MCF 10A (cell line): ENCODE measurements around the gene NAA60. TPM values are rescaled to one million over a fixed set of nuclear protein-coding genes. Genes with fewer than 3 reads are reported as not detected.
A peak's percentile ranks its signal among the peaks of the same experiment; 100 is the strongest.

Experiments used
- BruUV-seq: library from RNA; stranded (reverse); fragments of 400-500 nt; replicated peaks from 2 replicates; lab custom pipeline; 2021; lab: Mats Ljungman, UMichigan
- CTCF ChIA-PET: fragments of 300-600 bp; sonication (Branson Sonifier 250); formaldehyde crosslinking; extraction: SDS; loops from one replicate; lab custom pipeline; 2021; ENCODE audit warnings: antibody characterized with exemption, inconsistent platforms; lab: Yijun Ruan, JAX
- POLR2A ChIA-PET: fragments of 300-600, 350-650 bp; sonication (Branson Sonifier 250); formaldehyde crosslinking; extraction: SDS; loops from one replicate; lab custom pipeline; 2020; ENCODE audit warnings: antibody characterized with exemption, inconsistent platforms; lab: Yijun Ruan, JAX
- DNase-seq: peaks from one replicate; pipeline ENCODE4 v3.0.0-alpha.2; 2018; ENCODE audit not compliant: unreplicated experiment
- H3K27ac Mint-ChIP-seq: one replicate; pipeline ENCODE4 v1.8.0; 2022; ENCODE audit warnings: mild to moderate bottlenecking, low read depth, mixed read lengths; ENCODE audit not compliant: unreplicated experiment
- H3K27me3 Mint-ChIP-seq: one replicate; pipeline ENCODE4 v1.8.0; 2022; ENCODE audit warnings: mixed read lengths; ENCODE audit not compliant: insufficient read depth, unreplicated experiment
- H3K36me3 Mint-ChIP-seq: one replicate; pipeline ENCODE4 v1.8.0; 2022; ENCODE audit warnings: mild to moderate bottlenecking, moderate library complexity, mixed read lengths; ENCODE audit not compliant: insufficient read depth, unreplicated experiment
- H3K4me1 Mint-ChIP-seq: one replicate; pipeline ENCODE4 v1.8.0; 2022; ENCODE audit warnings: mixed read lengths; ENCODE audit not compliant: insufficient read depth, unreplicated experiment
- H3K4me3 Mint-ChIP-seq: one replicate; pipeline ENCODE4 v1.8.0; 2022; ENCODE audit warnings: mild to moderate bottlenecking, moderate library complexity, mixed read lengths; ENCODE audit not compliant: unreplicated experiment
- H3K9me3 Mint-ChIP-seq: one replicate; pipeline ENCODE4 v1.8.0; 2022; ENCODE audit warnings: mixed read lengths; ENCODE audit not compliant: unreplicated experiment
- intact Hi-C: fragments of 100-400 bp; cut with micrococcal nuclease; formaldehyde crosslinking; loops from 2 replicates; pipeline ENCODE4 v1.14.1; 2022
- total RNA-seq: library from RNA; stranded (reverse); gene quantifications from 2 replicates; pipeline ENCODE4 v1.2.3, GENCODE V29; 2022
- TF ChIP-seq, protein P1 (sequence below): fragments of 200-600 bp; IDR thresholded peaks from one replicate; pipeline ENCODE4 v1.8.0; 2022; ENCODE audit warnings: antibody characterized with exemption, mild to moderate bottlenecking; ENCODE audit not compliant: unreplicated experiment

NAA60 gene
- total RNA-seq, 1 experiment from 2014 or later = 38.6 TPM

DNA sequence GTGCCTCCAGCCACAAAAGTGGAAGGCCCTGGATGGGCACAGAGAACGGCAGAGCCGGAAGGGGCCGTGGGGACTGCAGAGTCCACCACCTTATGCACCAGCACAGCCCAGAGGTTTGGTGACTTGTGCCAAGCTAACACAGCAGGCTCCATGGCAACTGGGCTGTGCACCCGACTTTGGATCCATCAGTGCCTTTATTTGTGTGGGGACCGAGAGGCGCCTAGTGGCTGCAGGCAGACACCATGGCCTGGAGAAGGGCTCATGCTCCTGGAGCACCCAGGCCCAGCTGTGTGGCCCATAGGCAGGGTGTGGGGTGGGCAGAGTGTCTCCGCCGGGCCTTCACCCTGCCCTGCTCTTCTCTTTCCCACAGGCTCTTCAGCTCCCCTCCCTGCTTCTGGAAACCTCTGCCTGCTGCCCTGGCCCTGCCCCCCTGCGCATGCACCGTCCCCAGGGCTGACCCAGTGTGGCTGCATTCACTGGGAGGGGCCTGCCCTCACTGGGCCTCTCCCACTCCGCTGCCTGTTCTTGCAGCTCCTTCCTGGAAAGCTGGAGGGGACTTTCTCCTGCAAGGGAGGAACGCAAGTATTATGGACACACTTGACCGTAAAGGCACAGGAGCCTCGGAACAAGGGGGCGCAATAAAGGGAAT, 41.7 kb downstream of the NAA60 start:
- BruUV-seq = no TSS peak

DNA sequence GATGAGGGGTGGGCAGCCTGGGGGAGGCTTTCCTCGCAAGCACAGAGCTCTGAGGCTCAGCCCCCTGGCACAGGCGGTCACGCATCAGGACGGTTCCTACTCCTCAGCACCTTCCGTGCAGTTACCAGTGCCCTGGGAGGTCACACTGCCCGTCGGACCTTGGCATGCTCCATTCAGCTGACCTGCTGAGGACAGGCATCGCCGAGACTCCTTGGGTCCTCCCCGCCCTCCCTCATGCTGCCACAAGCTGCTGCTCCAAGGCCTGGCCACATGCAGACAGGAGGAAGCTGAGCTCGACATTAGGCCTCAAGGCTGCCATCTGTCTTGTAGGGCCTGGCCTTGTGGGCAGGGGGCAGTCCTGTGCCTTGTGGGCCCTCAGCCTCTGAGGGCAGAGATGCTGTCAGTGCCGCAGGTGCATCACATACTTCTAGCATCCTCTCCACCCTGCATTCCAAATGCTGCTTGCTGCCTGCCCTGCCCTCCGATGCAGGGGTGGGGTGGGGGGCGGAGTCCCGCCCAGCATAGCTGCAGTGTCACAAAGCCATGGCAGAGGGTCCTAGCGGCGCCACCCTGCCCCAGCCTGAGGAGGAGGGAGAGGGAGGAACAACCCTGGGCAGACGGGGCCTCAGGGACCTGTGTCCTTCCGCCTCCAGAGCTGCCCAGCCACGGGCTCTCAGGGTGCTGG, 42.5 kb downstream of the NAA60 start:
- Mint-ChIP-seq H3K27me3 (no peaks in the 10 kb centered on the region), H3K9me3 (no peaks in the 10 kb centered on the region), H3K4me1 (no peaks in the 10 kb centered on the region), H3K36me3 (peaks cover 43% of the 10 kb centered on the region), H3K4me3 (no peak overlapping the region), H3K27ac (no peak overlapping the region)
- BruUV-seq = no TSS peak
- TF ChIP-seq, protein P1, sequence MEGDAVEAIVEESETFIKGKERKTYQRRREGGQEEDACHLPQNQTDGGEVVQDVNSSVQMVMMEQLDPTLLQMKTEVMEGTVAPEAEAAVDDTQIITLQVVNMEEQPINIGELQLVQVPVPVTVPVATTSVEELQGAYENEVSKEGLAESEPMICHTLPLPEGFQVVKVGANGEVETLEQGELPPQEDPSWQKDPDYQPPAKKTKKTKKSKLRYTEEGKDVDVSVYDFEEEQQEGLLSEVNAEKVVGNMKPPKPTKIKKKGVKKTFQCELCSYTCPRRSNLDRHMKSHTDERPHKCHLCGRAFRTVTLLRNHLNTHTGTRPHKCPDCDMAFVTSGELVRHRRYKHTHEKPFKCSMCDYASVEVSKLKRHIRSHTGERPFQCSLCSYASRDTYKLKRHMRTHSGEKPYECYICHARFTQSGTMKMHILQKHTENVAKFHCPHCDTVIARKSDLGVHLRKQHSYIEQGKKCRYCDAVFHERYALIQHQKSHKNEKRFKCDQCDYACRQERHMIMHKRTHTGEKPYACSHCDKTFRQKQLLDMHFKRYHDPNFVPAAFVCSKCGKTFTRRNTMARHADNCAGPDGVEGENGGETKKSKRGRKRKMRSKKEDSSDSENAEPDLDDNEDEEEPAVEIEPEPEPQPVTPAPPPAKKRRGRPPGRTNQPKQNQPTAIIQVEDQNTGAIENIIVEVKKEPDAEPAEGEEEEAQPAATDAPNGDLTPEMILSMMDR = no peak
- CTCF ChIA-PET = interaction anchor here (1.2 kb wide), 1 partner anchor 303 kb away, joined by 4 read pairs; no protein-coding TSS in a partner anchor
- no peak for DNase-seq
- intact Hi-C loops = no loop called here
- POLR2A ChIA-PET = interaction anchor here (0.9 kb wide), 1 partner anchor 15 kb away, joined by 4 read pairs; the partner anchor contains the start of gene CLUAP1

More for the DNA sequence above, 41.7 kb downstream of the NAA60 start:
- TF ChIP-seq, protein P1 = no peak
- no peak overlapping the region for H3K27ac Mint-ChIP-seq
- no peaks in the 10 kb centered on the region for H3K4me1 Mint-ChIP-seq
- ChIA-PET POLR2A (no interaction called here), CTCF (interaction anchor here (0.6 to 1.2 kb wide), 3 partner anchors 11 to 302 kb away, joined by 3 to 5 read pairs (median 4); no protein-coding TSS in a partner anchor)
- H3K9me3 Mint-ChIP-seq = no peaks in the 10 kb centered on the region
- no peak for DNase-seq
- H3K4me3 Mint-ChIP-seq = no peak overlapping the region
- peaks cover 50% of the 10 kb centered on the region for H3K36me3 Mint-ChIP-seq
- no peaks in the 10 kb centered on the region for H3K27me3 Mint-ChIP-seq
- intact Hi-C loops = no loop called here

DNA sequence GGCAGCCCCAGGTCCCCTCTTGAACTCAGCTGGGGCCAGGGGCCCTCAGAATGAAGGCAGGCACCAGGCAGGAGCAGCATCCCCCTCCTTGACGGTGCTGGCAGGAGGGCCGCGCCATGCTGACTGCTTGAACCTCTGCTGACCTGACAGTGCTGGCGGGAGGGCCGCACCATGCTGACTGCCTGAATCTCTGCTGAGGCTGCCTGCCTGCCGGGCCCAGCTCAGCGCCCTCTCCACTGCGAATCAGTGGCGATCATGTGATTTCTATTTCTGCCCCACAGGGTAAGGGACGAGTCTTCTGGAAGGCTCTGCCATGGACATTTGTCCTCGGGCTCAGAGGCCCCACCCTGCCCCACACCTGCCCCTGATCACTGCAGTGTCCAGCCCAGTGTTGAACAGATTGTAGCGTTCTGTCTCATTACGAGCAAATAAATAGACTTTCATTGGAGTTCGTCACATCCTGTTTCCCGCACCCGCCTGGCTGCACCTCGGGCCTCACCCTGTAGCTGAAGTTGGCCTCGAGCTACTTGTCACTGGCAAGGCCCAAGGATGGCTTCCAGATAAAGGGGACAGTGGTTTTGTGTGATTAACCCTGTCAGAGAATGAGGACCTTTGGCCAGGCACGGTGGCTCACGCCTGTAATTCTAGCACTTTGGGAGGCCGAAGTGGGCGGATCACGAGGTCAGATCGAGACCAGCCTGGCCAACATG, 43.2 kb downstream of the NAA60 start:
- no peak overlapping the region for H3K4me3 Mint-ChIP-seq

More for the DNA sequence above, 43.2 kb downstream of the NAA60 start:
- POLR2A ChIA-PET = interaction anchor here (0.6 to 0.9 kb wide), 2 partner anchors 14 to 443 kb away, joined by 3 to 4 read pairs; partner anchors contain the start of gene CLUAP1
- intact Hi-C loops = no loop called here
- BruUV-seq = TSS peak; percentile 17
- no peaks in the 10 kb centered on the region for H3K4me1 Mint-ChIP-seq
- TF ChIP-seq, protein P1 = no peak
- H3K36me3 Mint-ChIP-seq = peaks cover 36% of the 10 kb centered on the region
- no peaks in the 10 kb centered on the region for H3K27me3 Mint-ChIP-seq
- no peaks in the 10 kb centered on the region for H3K9me3 Mint-ChIP-seq
- CTCF ChIA-PET = interaction anchor here (0.6 to 1.2 kb wide), 2 partner anchors 204 to 303 kb away, joined by 3 to 4 read pairs; no protein-coding TSS in a partner anchor
- no peak for DNase-seq
- H3K27ac Mint-ChIP-seq = no peak overlapping the region
